Measurements from ENCODE around the gene TWIST1. TPM values are rescaled to one million over a fixed set of nuclear protein-coding genes. Genes with fewer than 3 reads are reported as not detected.

Gene TWIST1
- total RNA-seq, 1 donor from 2014 or later, result not detected

- no peak for TF ChIP-seq CTCF (IDR thresholded peaks at IDR 0.05)
- DNase-seq (no peak), ATAC-seq (peak in 1 of 2 donors; percentile 17)
- H3K4me3 ChIP-seq, result no peak overlapping the region
- H3K9me3 ChIP-seq, result no peaks in the 10 kb centered on the region
- H3K27me3 ChIP-seq (ENCODE audit: low read depth), result peaks cover 62% of the 10 kb centered on the region
- no peak overlapping the region for H3K27ac ChIP-seq
- no peaks in the 10 kb centered on the region for H3K4me1 ChIP-seq
- intact Hi-C loops (cut with DNase I), result no loop called here
- H3K36me3 ChIP-seq, result no peaks in the 10 kb centered on the region
Measured at GRCh38 chr7:19143881-19144574, 26.6 kb upstream of the TWIST1 start.

DNA sequence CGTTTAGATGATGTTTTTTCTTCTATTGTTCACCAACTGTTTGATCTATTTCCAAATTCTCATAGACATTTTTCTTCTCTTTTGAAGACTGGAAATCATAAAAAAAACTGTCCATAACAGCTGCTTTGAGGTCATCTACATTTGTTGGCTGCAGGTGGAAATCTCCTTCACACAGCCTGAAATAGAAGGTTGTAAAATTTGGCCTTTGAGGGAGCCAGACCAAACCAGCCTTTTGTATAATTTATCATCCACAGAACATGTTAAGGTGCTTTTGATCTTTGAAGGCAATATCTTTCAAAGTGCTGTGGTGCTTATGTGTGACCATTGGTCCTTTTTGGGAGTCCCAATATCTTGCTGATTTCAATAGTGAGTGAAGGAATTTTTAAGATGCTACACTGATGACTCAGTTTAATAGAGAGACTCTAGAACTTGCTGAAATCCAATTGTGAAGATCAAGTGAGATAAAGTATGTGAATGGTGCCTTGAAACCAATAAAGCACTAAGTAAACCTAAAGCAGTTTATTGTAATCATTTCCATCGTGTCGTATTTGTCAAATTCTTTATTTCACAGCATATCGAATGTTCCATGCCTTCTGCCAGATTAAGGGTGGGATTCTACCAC is 22.4 kb upstream of the TWIST1 start:
- Histone ChIP-seq H3K9me3 (no peaks in the 10 kb centered on the region), H3K27me3 (ENCODE audit: low read depth) (peaks cover 32% of the 10 kb centered on the region), H3K27ac (no peak overlapping the region), H3K36me3 (no peaks in the 10 kb centered on the region), H3K4me3 (no peak overlapping the region), H3K4me1 (no peaks in the 10 kb centered on the region)
- ATAC-seq, result no peak
- no peak for TF ChIP-seq CTCF (IDR thresholded peaks at IDR 0.05)
- DNase-seq, result no peak
- intact Hi-C loops (cut with DNase I), result no loop called here

- Histone ChIP-seq H3K27ac (no peak overlapping the region), H3K4me1 (no peaks in the 10 kb centered on the region), H3K36me3 (no peaks in the 10 kb centered on the region), H3K4me3 (no peak overlapping the region), H3K27me3 (ENCODE audit: low read depth) (peaks cover 3% of the 10 kb centered on the region), H3K9me3 (no peaks in the 10 kb centered on the region)
- DNase-seq, result no peak
- no peak for TF ChIP-seq CTCF (IDR thresholded peaks at IDR 0.05)
- ATAC-seq, result no peak
- intact Hi-C loops (cut with DNase I), result no loop called here
Measured at GRCh38 chr7:19133886-19134285, 16.4 kb upstream of the TWIST1 start.

DNA sequence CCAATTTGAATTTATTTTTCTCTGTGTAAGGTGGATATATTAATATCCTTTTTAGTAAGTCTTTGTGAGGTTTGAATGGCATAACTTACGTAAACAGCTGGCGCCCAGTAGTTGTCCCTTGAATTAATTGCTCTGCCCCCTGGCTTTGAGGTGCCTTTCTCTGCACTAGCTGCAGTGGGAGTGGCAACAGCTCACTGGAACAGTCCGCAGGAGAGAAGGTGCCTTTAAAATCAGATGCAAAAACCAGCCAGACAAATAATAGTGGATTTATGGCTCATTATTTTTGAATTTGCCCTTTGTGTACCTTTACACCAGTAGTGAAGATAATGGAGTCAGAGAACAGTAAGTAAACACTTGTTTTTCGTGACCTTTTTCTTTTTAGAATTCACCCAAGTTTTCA is 16.0 kb upstream of the TWIST1 start:
- TF ChIP-seq CTCF (IDR thresholded peaks at IDR 0.05), result no peak
- peaks cover 3% of the 10 kb centered on the region for H3K27me3 ChIP-seq (ENCODE audit: low read depth)
- H3K9me3 ChIP-seq, result no peaks in the 10 kb centered on the region
- H3K4me3 ChIP-seq, result no peak overlapping the region
- intact Hi-C loops (cut with DNase I), result no loop called here
- H3K36me3 ChIP-seq, result no peaks in the 10 kb centered on the region
- H3K27ac ChIP-seq, result no peak overlapping the region
- H3K4me1 ChIP-seq, result no peaks in the 10 kb centered on the region
- DNase-seq (no peak), ATAC-seq (no peak)

DNA sequence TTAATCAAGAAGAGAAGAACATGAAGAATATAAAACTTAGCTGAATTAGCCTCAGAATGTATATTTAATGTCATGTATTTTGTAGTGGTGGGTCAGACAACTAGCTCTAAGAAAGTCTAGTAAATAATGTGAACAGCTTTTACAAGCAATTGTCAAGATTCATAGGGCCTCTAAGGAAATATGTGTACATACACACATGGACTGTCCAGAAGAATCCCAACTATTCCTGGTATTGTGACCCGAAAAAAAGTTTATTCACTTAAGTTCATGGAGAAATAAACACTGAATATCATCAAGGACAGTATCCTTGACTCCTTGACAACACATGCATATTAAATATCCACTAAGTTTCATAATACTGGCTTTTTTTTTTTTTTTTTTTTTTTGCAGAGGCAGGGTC is 11.4 kb upstream of the TWIST1 start:
- intact Hi-C loops (cut with DNase I), result no loop called here
- no peak for TF ChIP-seq CTCF (IDR thresholded peaks at IDR 0.05)

More for the DNA sequence above, 11.4 kb upstream of the TWIST1 start:
- H3K27ac ChIP-seq, result no peak overlapping the region
- H3K4me3 ChIP-seq, result no peak overlapping the region
- H3K9me3 ChIP-seq, result no peaks in the 10 kb centered on the region
- DNase-seq (no peak), ATAC-seq (no peak)
- H3K4me1 ChIP-seq, result no peaks in the 10 kb centered on the region
- peaks cover 3% of the 10 kb centered on the region for H3K27me3 ChIP-seq (ENCODE audit: low read depth)
- no peaks in the 10 kb centered on the region for H3K36me3 ChIP-seq
